CD4-positive, alpha-beta T cell (primary cell): Measurements from ENCODE around the gene CDC20B. TPM values are rescaled to one million over a fixed set of nuclear protein-coding genes. Genes with fewer than 3 reads are reported as not detected.
A peak's percentile ranks its signal among the peaks of the same experiment; 100 is the strongest.
"Not testable (repeated sequence)": the region's sequence is repeated elsewhere in the genome, so short reads cannot be mapped to it uniquely, and the experiment has no call there.

Experiments
- ATAC-seq: fragments of 200-7000 bp; cut with Tn5 transposase; one replicate; pipeline ENCODE4 v1.10.0; 2022; ENCODE audit warnings: mild to moderate bottlenecking; ENCODE audit not compliant: poor library complexity
- CTCF ChIA-PET: fragments of 350-600 bp; sonication (Branson Sonifier 250); formaldehyde crosslinking; loops from one replicate; lab custom pipeline; 2021; ENCODE audit warnings: antibody characterized with exemption, inconsistent platforms; lab: Charles Lee
- POLR2A ChIA-PET: fragments of 350-600 bp; sonication (Branson Sonifier 250); formaldehyde crosslinking; loops from one replicate; lab custom pipeline; 2021; ENCODE audit warnings: antibody characterized with exemption, inconsistent platforms; lab: Charles Lee
- DNase-seq, 14 experiments: peaks; one replicate each; pipeline ENCODE4 v3.0.0-alpha.2; 2013 to 2020; ENCODE audit warnings: mixed read lengths in 2 of 14
- H3K27ac ChIP-seq, 2 donors: one replicate each; pipeline versions ENCODE4 v1.5.1 to v1.7.0; 2013; ENCODE audit warnings: low read length in 2 of 2, low read depth in 1 of 2, mild to moderate bottlenecking in 1 of 2
- H3K27me3 ChIP-seq, 2 experiments: 1 replicate in 1 of 2; 2 replicates in 1 of 2; pipeline versions ENCODE4 v1.6.1 to v1.7.0; 2013; ENCODE audit warnings: low read length in 2 of 2, control low read depth in 1 of 2, mild to moderate bottlenecking in 1 of 2, moderate library complexity in 1 of 2; ENCODE audit not compliant: insufficient read depth in 2 of 2, control insufficient read depth in 1 of 2
- H3K36me3 ChIP-seq: one replicate; pipeline ENCODE4 v1.6.1; 2013; ENCODE audit warnings: low read length, control low read depth; ENCODE audit not compliant: insufficient read depth
- H3K4me1 ChIP-seq: one replicate; pipeline ENCODE4 v1.6.1; 2013; ENCODE audit warnings: low read length, control low read depth; ENCODE audit not compliant: insufficient read depth
- H3K4me3 ChIP-seq: one replicate; pipeline ENCODE4 v1.5.1; 2013; ENCODE audit warnings: mild to moderate bottlenecking, low read length, moderate library complexity
- H3K9me3 ChIP-seq, 2 experiments: 1 replicate in 1 of 2; 2 replicates in 1 of 2; pipeline versions ENCODE4 v1.6.1 to v1.7.0; 2013; ENCODE audit warnings: low read length in 2 of 2, mild to moderate bottlenecking in 2 of 2, control low read depth in 1 of 2, moderate library complexity in 1 of 2; ENCODE audit not compliant: control insufficient read depth in 1 of 2, insufficient read depth in 1 of 2
- H3K27ac Mint-ChIP-seq: one replicate; pipeline ENCODE4 v1.8.0; 2020; ENCODE audit warnings: mixed read lengths
- H3K27me3 Mint-ChIP-seq: one replicate; pipeline ENCODE4 v1.8.0; 2021; ENCODE audit warnings: mixed read lengths
- H3K36me3 Mint-ChIP-seq: one replicate; pipeline ENCODE4 v1.8.0; 2021; ENCODE audit warnings: low read depth, mixed read lengths
- H3K4me1 Mint-ChIP-seq: one replicate; pipeline ENCODE4 v1.8.0; 2021; ENCODE audit warnings: low read depth, mixed read lengths
- H3K4me3 Mint-ChIP-seq: one replicate; pipeline ENCODE4 v1.8.0; 2020; ENCODE audit warnings: mild to moderate bottlenecking, mixed read lengths
- H3K9me3 Mint-ChIP-seq: one replicate; pipeline ENCODE4 v1.8.0; 2020; ENCODE audit warnings: mixed read lengths
- CTCF ChIP-seq: fragments of 200-600 bp; IDR thresholded peaks from one replicate; pipeline ENCODE4 v1.8.0; 2022; ENCODE audit warnings: antibody characterized with exemption, mild to moderate bottlenecking
- intact Hi-C, 2 experiments: fragments of 100-400 bp; cut with DNase I in 1 of 2; cut with micrococcal nuclease in 1 of 2; formaldehyde crosslinking; loops; one replicate each; pipeline versions ENCODE4 v1.15.1 to v1.9.0; 2023 to 2025; cut with DNase I, micrococcal nuclease
- total RNA-seq, 174 experiments: library from RNA in 2 of 174; stranded (reverse) in 2 of 174; gene quantifications; one replicate each; pipeline ENCODE4 v1.2.3 and lab custom pipeline; 2021 to 2026

The CDC20B gene
- total RNA-seq, 2 experiments from 2014 or later: not detected

- POLR2A ChIA-PET: interaction anchor here (0.7 to 1.1 kb wide), 2 partner anchors 8 to 88 kb away, joined by 3 to 4 read pairs; no protein-coding TSS in a partner anchor
- H3K4me1 Mint-ChIP-seq: peaks cover 33% of the 10 kb centered on the region
Measured at GRCh38 chr5:55108661-55109060, 64.3 kb downstream of the CDC20B start.

DNA sequence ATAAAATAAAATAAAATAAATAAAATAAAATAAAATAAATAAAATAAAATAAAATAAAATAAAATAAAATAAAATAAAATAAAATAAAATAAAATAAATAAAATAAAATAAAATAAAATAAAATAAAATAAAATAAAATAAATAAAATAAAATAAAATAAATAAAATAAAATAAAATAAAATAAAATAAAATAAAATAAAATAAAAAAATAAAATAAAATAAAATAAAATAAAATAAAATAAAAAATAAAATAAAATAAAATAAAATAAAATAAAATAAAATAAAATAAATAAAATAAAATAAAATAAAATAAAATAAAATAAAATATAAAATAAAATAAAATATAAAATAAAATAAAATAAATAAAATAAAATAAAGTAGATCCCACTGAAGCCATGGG is 67.0 kb downstream of the CDC20B start:
- peaks cover 47% of the 10 kb centered on the region for H3K4me1 Mint-ChIP-seq
- H3K9me3 Mint-ChIP-seq, H3K27me3 ChIP-seq, H3K36me3 Mint-ChIP-seq, H3K27ac Mint-ChIP-seq, H3K4me3 Mint-ChIP-seq, H3K27me3 Mint-ChIP-seq, H3K4me3 ChIP-seq, ATAC-seq, DNase-seq, CTCF ChIA-PET, H3K36me3 ChIP-seq, H3K27ac ChIP-seq, H3K9me3 ChIP-seq: not testable (repeated sequence)
- intact Hi-C loops: loop anchor here in 1 of 2 experiments (2.0 to 10.0 kb wide), 3 partner anchors 36 to 199 kb away; partner anchors contain the start of genes DHX29 and MTREX
- POLR2A ChIA-PET: interaction anchor here (0.9 kb wide), 1 partner anchor 10 kb away, joined by 4 read pairs; no protein-coding TSS in a partner anchor
- peaks cover 45% of the 10 kb centered on the region for H3K4me1 ChIP-seq

More at GRCh38 chr5:55108661-55109060, 64.3 kb downstream of the CDC20B start:
- Histone ChIP-seq H3K27ac (no peak overlapping the region), H3K36me3 (peaks cover 4% of the 10 kb centered on the region), H3K9me3 (no peaks in the 10 kb centered on the region), H3K27me3 (no peaks in the 10 kb centered on the region), H3K4me3 (no peak overlapping the region), H3K4me1 (peaks cover 31% of the 10 kb centered on the region)
- DNase-seq (no peak), ATAC-seq (no peak)
- intact Hi-C loops: loop anchor here in 1 of 2 experiments (5.0 to 10.0 kb wide), 2 partner anchors 34 to 196 kb away; partner anchors contain the start of genes DHX29 and MTREX
- H3K4me3 Mint-ChIP-seq: no peak overlapping the region
- H3K9me3 Mint-ChIP-seq: no peaks in the 10 kb centered on the region
- no peaks in the 10 kb centered on the region for H3K27me3 Mint-ChIP-seq
- no peak for TF ChIP-seq CTCF
- no peak overlapping the region for H3K27ac Mint-ChIP-seq
- CTCF ChIA-PET: no interaction called here
- no peaks in the 10 kb centered on the region for H3K36me3 Mint-ChIP-seq

- intact Hi-C loops: loop anchor here (5.0 to 10.0 kb wide), 4 partner anchors 37 to 200 kb away; partner anchors contain the start of genes DHX29 (in 1 of the 2) and MTREX (in 1 of the 2)
- Histone ChIP-seq H3K4me3 (peak overlapping the region; percentile 59), H3K4me1 (peaks cover 45% of the 10 kb centered on the region), H3K27ac (no peak overlapping the region), H3K36me3 (peaks cover 4% of the 10 kb centered on the region), H3K27me3 (no peaks in the 10 kb centered on the region), H3K9me3 (no peaks in the 10 kb centered on the region)
- ChIA-PET CTCF (interaction anchor here (1.4 kb wide), 1 partner anchor 33 kb away, joined by 3 read pairs; no protein-coding TSS in a partner anchor), POLR2A (interaction anchor here (0.8 to 1.4 kb wide), 4 partner anchors 9 to 161 kb away, joined by 3 to 6 read pairs (median 4); no protein-coding TSS in a partner anchor)
- Mint-ChIP-seq H3K36me3 (no peaks in the 10 kb centered on the region), H3K4me3 (peak overlapping the region; percentile 80), H3K9me3 (no peaks in the 10 kb centered on the region), H3K27me3 (no peaks in the 10 kb centered on the region), H3K27ac (no peak overlapping the region), H3K4me1 (peaks cover 56% of the 10 kb centered on the region)
- ATAC-seq: no peak
- no peak for TF ChIP-seq CTCF
- DNase-seq: peak in 2 of 14 experiments; percentile 8 to 31
Measured at GRCh38 chr5:55104946-55105701, 67.9 kb downstream of the CDC20B start.
